Caco-2 (cell line): ENCODE results near the gene PAXIP1. TPM values are rescaled to one million over a fixed set of nuclear protein-coding genes. Genes with fewer than 3 reads are reported as not detected.

Experiments used
- BruUV-seq: library from RNA; stranded (reverse); fragments of 400-500 nt; replicated peaks from 2 replicates; lab custom pipeline; 2021; lab: Mats Ljungman, UMichigan
- CTCF ChIA-PET: fragments of 300-600 bp; sonication (Branson Sonifier 250); formaldehyde crosslinking; loops from one replicate; lab custom pipeline; 2022; ENCODE audit warnings: antibody characterized with exemption; lab: Charles Lee
- POLR2A ChIA-PET: fragments of 300-600 bp; sonication (Branson Sonifier 250); formaldehyde crosslinking; loops from one replicate; lab custom pipeline; 2022; ENCODE audit warnings: antibody characterized with exemption; lab: Charles Lee
- DNase-seq, 2 experiments: peaks; one replicate each; pipeline versions ENCODE4 v3.0.0 to v3.0.0-alpha.2; 2020 to 2022
- H3K27me3 ChIP-seq: replicated peaks from 2 replicates; pipeline ENCODE4 v1.6.0; 2011; ENCODE audit warnings: low read length; ENCODE audit not compliant: control insufficient read depth, insufficient read depth
- H3K36me3 ChIP-seq: 2 replicates; pipeline ENCODE4 v1.5.1; 2011; ENCODE audit warnings: low read length; ENCODE audit not compliant: control insufficient read depth, insufficient read depth
- H3K4me1 ChIP-seq: fragments of 250-450 bp; sonication (Bioruptor Pico); 2 replicates; pipeline ENCODE4 v1.5.1; 2020; ENCODE audit warnings: mild to moderate bottlenecking
- H3K4me3 ChIP-seq: 2 replicates; pipeline ENCODE4 v1.5.1; 2011; ENCODE audit warnings: low read depth, mild to moderate bottlenecking, control low read depth, low read length
- H3K9me3 ChIP-seq: fragments of 250-450 bp; sonication (Bioruptor Pico); 2 replicates; pipeline ENCODE4 v1.5.1; 2020; ENCODE audit warnings: mild to moderate bottlenecking, moderate library complexity
- H3K27ac Mint-ChIP-seq: one replicate; pipeline ENCODE4 v1.8.0; 2022; ENCODE audit warnings: mixed read lengths; ENCODE audit not compliant: unreplicated experiment
- H3K27me3 Mint-ChIP-seq: one replicate; pipeline ENCODE4 v1.8.0; 2022; ENCODE audit warnings: mixed read lengths; ENCODE audit not compliant: insufficient read depth, unreplicated experiment
- H3K36me3 Mint-ChIP-seq: one replicate; pipeline ENCODE4 v1.8.0; 2022; ENCODE audit warnings: mild to moderate bottlenecking, mixed read lengths; ENCODE audit not compliant: insufficient read depth, unreplicated experiment
- H3K4me1 Mint-ChIP-seq: one replicate; pipeline ENCODE4 v1.8.0; 2022; ENCODE audit warnings: low read depth, mixed read lengths; ENCODE audit not compliant: unreplicated experiment
- H3K4me3 Mint-ChIP-seq: one replicate; pipeline ENCODE4 v1.8.0; 2022; ENCODE audit warnings: mild to moderate bottlenecking, moderate library complexity, mixed read lengths; ENCODE audit not compliant: unreplicated experiment
- H3K9me3 Mint-ChIP-seq: one replicate; pipeline ENCODE4 v1.8.0; 2022; ENCODE audit warnings: mixed read lengths; ENCODE audit not compliant: unreplicated experiment
- intact Hi-C: fragments of 100-400 bp; cut with micrococcal nuclease; formaldehyde crosslinking; loops from one replicate; pipeline ENCODE4 v1.10.0; 2022; ENCODE audit not compliant: unreplicated experiment
- total RNA-seq: library from RNA; stranded (reverse); gene quantifications from 2 replicates; pipeline ENCODE4 v1.2.3, GENCODE V29; 2022
- TF ChIP-seq, protein P1 (sequence below), 2 experiments: fragments of 200-600 bp in 1 of 2; IDR thresholded peaks; 1 replicate in 1 of 2; 2 replicates in 1 of 2; pipeline versions ENCODE4 v1.5.1 to v1.8.0; 2011 to 2022; ENCODE audit warnings: antibody characterized with exemption in 1 of 2, control low read depth in 1 of 2, inconsistent platforms in 1 of 2, low read depth in 1 of 2, low read length in 1 of 2, mild to moderate bottlenecking in 1 of 2, moderate library complexity in 1 of 2; ENCODE audit not compliant: insufficient read depth in 1 of 2, severe bottlenecking in 1 of 2, unreplicated experiment in 1 of 2

The PAXIP1 gene
- total RNA-seq, 1 experiment from 2014 or later: 31.5 TPM

DNA sequence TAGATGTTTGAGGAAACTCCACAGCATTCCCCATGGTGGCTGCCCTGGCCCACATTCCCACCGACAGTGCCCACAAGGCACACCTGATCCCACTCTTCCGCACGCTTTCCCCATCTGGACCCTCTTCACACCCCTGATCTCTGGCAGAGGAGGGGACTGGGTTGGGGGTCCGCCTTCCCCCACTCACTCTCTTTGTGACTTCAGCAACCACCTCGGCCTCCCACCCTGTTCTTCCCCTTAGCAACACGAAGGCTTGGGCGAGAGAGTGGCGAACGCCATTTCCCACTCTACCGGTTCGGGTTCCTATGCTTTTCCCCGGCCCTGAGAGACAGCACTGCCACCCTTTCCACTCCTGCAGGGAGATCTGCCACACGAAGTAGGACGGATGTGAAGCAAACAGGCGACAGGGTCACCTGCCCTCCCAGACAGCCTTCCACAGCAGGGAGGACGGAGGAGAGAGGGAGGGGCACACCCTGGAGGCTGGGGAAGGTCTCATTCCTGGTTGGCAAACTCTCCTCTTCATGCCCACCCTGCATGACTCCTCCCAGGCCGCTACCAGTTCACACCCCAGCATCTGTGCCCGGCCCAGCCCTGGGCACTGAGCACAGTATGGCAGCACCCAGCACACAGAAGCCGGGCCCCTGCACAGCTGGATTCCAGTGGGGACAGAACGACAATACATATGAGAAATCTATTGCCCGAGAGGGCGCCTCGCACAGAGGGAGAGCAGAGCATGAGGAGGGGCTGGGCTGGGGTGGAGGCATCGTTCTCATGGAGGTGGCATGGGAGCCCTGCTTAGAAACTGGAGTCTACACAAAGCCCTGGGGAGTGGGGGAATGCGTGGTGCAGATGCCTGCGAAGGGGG is 93.5 kb downstream of the PAXIP1 start:
- Mint-ChIP-seq H3K27me3 (no peaks in the 10 kb centered on the region), H3K36me3 (peaks cover 6% of the 10 kb centered on the region), H3K9me3 (peaks cover 32% of the 10 kb centered on the region), H3K4me1 (no peaks in the 10 kb centered on the region), H3K4me3 (no peak overlapping the region), H3K27ac (no peak overlapping the region)
- H3K4me1 ChIP-seq: no peaks in the 10 kb centered on the region
- no peak overlapping the region for H3K4me3 ChIP-seq
- ChIA-PET POLR2A (no interaction called here), CTCF (no interaction called here)
- DNase-seq: no peak
- TF ChIP-seq, protein P1, sequence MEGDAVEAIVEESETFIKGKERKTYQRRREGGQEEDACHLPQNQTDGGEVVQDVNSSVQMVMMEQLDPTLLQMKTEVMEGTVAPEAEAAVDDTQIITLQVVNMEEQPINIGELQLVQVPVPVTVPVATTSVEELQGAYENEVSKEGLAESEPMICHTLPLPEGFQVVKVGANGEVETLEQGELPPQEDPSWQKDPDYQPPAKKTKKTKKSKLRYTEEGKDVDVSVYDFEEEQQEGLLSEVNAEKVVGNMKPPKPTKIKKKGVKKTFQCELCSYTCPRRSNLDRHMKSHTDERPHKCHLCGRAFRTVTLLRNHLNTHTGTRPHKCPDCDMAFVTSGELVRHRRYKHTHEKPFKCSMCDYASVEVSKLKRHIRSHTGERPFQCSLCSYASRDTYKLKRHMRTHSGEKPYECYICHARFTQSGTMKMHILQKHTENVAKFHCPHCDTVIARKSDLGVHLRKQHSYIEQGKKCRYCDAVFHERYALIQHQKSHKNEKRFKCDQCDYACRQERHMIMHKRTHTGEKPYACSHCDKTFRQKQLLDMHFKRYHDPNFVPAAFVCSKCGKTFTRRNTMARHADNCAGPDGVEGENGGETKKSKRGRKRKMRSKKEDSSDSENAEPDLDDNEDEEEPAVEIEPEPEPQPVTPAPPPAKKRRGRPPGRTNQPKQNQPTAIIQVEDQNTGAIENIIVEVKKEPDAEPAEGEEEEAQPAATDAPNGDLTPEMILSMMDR (IDR thresholded peaks at IDR 0.05; ENCODE audit: insufficient read depth in 1 of 2, low read depth in 1 of 2, low read length in 1 of 2, severe bottlenecking in 1 of 2, unreplicated experiment in 1 of 2): no peak
- intact Hi-C loops: loop anchor here (5.0 to 10.0 kb wide), 2 partner anchors 43 to 75 kb away; no protein-coding TSS in a partner anchor
- no peaks in the 10 kb centered on the region for H3K36me3 ChIP-seq
- H3K27me3 ChIP-seq: no peaks in the 10 kb centered on the region
- BruUV-seq: no TSS peak
- H3K9me3 ChIP-seq: peaks cover 15% of the 10 kb centered on the region

DNA sequence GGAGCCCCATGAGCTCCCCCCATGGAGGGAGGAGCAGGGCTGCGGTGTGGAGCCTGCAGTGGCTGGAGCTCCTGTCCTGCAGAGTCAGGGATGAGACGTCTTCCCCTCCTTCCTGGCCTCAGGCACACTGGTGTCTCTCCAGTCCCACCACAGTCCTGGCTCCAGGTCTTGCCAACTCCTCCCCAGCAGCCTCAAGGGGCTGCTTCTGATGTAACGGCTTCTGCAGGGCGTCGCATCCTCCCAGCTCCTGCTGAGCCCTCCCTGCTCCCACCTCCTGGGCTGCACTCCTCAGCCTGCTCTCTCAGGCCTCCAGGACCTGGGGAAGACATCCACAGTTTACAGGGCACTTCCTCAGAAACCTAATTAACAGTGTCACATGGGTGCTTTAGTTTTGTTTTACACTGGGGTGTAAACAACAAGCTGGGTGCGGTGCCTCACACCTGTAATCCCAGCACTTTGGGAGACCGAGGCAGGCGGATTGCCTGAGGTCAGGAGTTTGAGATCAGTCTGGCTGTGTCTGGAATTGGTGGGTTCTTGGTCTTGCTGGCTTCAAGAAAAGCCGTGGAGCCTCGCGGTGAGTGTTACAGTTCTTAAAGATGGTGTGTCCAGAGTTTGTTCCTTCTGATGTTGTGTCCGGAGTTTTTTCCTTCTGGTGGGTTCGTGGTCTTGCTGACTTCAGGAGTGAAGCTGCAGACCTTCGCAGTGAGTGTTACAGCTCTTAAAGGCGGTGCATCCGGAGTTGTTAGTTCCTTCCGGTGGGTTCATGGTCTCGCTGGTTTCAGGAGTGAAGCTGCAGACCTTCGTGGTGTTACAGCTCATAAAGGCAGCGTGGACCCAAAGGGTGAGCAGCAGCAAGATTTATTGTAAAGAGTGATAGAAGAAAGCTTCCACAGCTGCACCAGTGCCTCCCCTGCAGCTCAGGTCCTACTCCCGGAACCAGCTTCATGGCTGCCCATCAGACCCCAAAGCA is 95.0 kb downstream of the PAXIP1 start:
- Mint-ChIP-seq H3K4me1 (no peaks in the 10 kb centered on the region), H3K27ac (no peak overlapping the region), H3K9me3 (peaks cover 32% of the 10 kb centered on the region), H3K27me3 (no peaks in the 10 kb centered on the region), H3K4me3 (no peak overlapping the region), H3K36me3 (peaks cover 6% of the 10 kb centered on the region)
- Histone ChIP-seq H3K36me3 (no peaks in the 10 kb centered on the region), H3K4me3 (no peak overlapping the region), H3K4me1 (no peaks in the 10 kb centered on the region), H3K27me3 (no peaks in the 10 kb centered on the region), H3K9me3 (peaks cover 15% of the 10 kb centered on the region)
- POLR2A ChIA-PET: no interaction called here
- TF ChIP-seq, protein P1 (IDR thresholded peaks at IDR 0.05; ENCODE audit: insufficient read depth in 1 of 2, low read depth in 1 of 2, low read length in 1 of 2, severe bottlenecking in 1 of 2, unreplicated experiment in 1 of 2): no peak
- no peak for DNase-seq
- intact Hi-C loops: no loop called here
- CTCF ChIA-PET: no interaction called here
- BruUV-seq: no TSS peak

DNA sequence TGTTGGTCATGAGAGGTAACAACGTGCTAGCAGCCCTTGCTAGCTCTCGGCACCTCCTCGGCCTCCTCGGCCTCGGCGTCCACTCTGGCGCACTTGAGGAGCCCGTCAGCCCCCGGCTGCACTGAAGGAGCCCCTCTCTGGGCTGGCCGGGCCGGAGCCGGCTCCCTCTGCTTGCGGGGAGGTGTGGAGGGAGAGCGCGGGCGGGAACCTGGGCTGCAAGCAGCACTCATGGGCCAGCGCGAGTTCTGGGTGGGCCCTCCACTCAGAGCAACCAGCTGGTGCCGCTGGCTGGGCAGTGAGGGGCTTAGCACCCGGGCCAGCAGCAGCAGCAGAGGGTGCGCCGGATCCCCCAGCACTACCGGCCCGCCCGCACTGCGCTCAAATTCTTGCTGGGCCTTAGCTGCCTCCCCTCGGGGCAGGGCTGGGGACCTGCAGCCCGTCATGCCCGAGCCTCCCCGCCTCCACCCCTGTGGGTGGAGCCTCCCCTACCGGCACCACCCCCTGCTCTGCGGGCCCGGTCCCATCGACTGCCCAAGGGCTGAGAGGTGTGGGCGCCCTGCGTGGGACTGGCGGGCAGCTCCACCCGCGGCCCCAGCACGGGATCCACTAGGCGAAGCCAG is 96.1 kb downstream of the PAXIP1 start:
- peaks cover 25% of the 10 kb centered on the region for H3K9me3 Mint-ChIP-seq
- POLR2A ChIA-PET: no interaction called here
- no TSS peak for BruUV-seq
- no peak overlapping the region for H3K4me3 ChIP-seq
- peaks cover 14% of the 10 kb centered on the region for H3K9me3 ChIP-seq
- no peaks in the 10 kb centered on the region for H3K4me1 ChIP-seq
- CTCF ChIA-PET: no interaction called here
- no peak overlapping the region for H3K27ac Mint-ChIP-seq
- DNase-seq: no peak
- peaks cover 6% of the 10 kb centered on the region for H3K36me3 Mint-ChIP-seq
- intact Hi-C loops: no loop called here
- no peaks in the 10 kb centered on the region for H3K27me3 ChIP-seq
- TF ChIP-seq, protein P1 (IDR thresholded peaks at IDR 0.05; ENCODE audit: insufficient read depth in 1 of 2, low read depth in 1 of 2, low read length in 1 of 2, severe bottlenecking in 1 of 2, unreplicated experiment in 1 of 2): no peak
- no peaks in the 10 kb centered on the region for H3K27me3 Mint-ChIP-seq
- H3K36me3 ChIP-seq: no peaks in the 10 kb centered on the region
- H3K4me3 Mint-ChIP-seq: no peak overlapping the region
- H3K4me1 Mint-ChIP-seq: no peaks in the 10 kb centered on the region
